Measurements from ENCODE around the gene ISG20. TPM values are rescaled to one million over a fixed set of nuclear protein-coding genes. Genes with fewer than 3 reads are reported as not detected.

ISG20 gene
- total and polyA plus RNA-seq, 12 donors, result 2.0 to 23.0 (median 4.5) TPM

DNA sequence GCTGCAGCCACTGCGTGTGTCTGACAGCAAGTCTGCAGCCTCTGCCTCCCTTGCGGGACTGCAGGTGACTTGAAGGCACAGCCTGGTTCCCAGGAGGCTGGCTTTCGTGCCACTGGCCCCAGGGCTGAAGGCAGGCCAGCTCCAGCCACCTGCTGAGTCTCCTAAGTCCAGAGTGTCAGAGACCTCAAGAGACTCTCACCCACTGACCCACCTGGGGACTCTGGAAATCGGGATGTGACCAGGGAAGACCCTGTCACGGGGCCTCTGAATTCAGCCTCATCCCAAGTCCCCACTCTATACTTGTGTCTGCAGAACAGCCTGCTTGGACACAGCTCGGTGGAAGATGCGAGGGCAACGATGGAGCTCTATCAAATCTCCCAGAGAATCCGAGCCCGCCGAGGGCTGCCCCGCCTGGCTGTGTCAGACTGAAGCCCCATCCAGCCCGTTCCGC, 16.3 kb downstream of the ISG20 start:
- Histone ChIP-seq H3K27me3 (no peaks in the 10 kb centered on the region), H3K27ac (peak overlapping the region in 1 of 10 donors; percentile 44), H3K9me3 (no peaks in the 10 kb centered on the region), H3K4me3 (no peak overlapping the region), H3K36me3 (peaks cover 0 to 8% (median 0%) of the 10 kb centered on the region in 9 donors), H3K4me1 (peaks cover 0 to 25% (median 6%) of the 10 kb centered on the region in 9 donors)
- no peak for ATAC-seq
- DNase-seq, result no peak
- intact Hi-C loops (cut with DNase I), result loop anchor here in 4 of 10 donors (5.0 to 10.0 kb wide), 3 partner anchors 177 to 240 kb away; partner anchors contain the start of gene HAPLN3 (in 2 of the 4)
- WGBS, 2 donors, result 84 to 86% methylated on average over 14 of the region's 14 CpGs
- TF ChIP-seq, protein P1, sequence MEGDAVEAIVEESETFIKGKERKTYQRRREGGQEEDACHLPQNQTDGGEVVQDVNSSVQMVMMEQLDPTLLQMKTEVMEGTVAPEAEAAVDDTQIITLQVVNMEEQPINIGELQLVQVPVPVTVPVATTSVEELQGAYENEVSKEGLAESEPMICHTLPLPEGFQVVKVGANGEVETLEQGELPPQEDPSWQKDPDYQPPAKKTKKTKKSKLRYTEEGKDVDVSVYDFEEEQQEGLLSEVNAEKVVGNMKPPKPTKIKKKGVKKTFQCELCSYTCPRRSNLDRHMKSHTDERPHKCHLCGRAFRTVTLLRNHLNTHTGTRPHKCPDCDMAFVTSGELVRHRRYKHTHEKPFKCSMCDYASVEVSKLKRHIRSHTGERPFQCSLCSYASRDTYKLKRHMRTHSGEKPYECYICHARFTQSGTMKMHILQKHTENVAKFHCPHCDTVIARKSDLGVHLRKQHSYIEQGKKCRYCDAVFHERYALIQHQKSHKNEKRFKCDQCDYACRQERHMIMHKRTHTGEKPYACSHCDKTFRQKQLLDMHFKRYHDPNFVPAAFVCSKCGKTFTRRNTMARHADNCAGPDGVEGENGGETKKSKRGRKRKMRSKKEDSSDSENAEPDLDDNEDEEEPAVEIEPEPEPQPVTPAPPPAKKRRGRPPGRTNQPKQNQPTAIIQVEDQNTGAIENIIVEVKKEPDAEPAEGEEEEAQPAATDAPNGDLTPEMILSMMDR (IDR thresholded peaks at IDR 0.05), result no peak

GRCh38 chr15:88655800-88656488, 17.1 kb downstream of the ISG20 start:
- Histone ChIP-seq H3K27ac (peak overlapping the region in 1 of 10 donors; percentile 44), H3K4me3 (no peak overlapping the region), H3K36me3 (peaks cover 0 to 8% (median 0%) of the 10 kb centered on the region in 9 donors), H3K27me3 (no peaks in the 10 kb centered on the region), H3K9me3 (no peaks in the 10 kb centered on the region), H3K4me1 (peaks cover 0 to 18% (median 4%) of the 10 kb centered on the region in 9 donors)
- 84 to 86% methylated on average over 8 of the region's 8 CpGs for WGBS, 2 donors
- ATAC-seq (no peak), DNase-seq (no peak)
- intact Hi-C loops (cut with DNase I), result loop anchor here in 6 of 10 donors (2.0 to 10.0 kb wide), 4 partner anchors 176 to 239 kb away; partner anchors contain the start of gene HAPLN3 (in 2 of the 6)
- TF ChIP-seq, protein P1 (IDR thresholded peaks at IDR 0.05), result no peak

DNA sequence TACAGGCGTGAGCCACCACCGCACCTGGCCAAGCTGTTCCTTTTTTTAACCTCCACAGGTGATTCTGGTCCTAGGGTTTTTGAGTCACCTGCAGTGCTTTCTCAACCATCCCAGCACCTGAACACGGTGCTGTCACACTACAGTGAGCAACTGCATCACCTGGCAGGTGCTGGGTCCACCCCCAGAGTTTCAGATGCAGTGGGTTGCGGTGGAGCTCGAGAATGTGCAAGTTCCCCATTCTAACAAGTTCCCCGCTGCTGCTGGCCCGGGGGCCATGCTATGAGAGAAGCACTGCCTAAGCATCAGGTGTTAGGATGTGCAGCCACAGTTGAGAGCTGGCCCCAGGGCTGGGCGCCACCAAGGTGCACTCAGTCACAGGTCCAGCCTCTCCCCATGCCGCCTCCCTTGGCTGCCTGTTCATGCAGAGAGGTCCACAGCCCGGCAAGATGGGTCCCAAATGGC, 18.0 kb downstream of the ISG20 start:
- TF ChIP-seq, protein P1 (IDR thresholded peaks at IDR 0.05), result no peak
- DNase-seq (no peak), ATAC-seq (no peak)
- Histone ChIP-seq H3K9me3 (no peaks in the 10 kb centered on the region), H3K4me1 (peaks cover 0 to 14% (median 4%) of the 10 kb centered on the region in 9 donors), H3K27ac (no peak overlapping the region), H3K4me3 (no peak overlapping the region), H3K27me3 (no peaks in the 10 kb centered on the region), H3K36me3 (peaks cover 0 to 5% (median 0%) of the 10 kb centered on the region in 9 donors)
- intact Hi-C loops (cut with DNase I), result loop anchor here in 9 of 10 donors (1.0 to 10.0 kb wide), 5 partner anchors 176 to 238 kb away; partner anchors contain the start of gene HAPLN3 (in 2 of the 9)
- WGBS, 2 donors, result 81 to 82% methylated on average over 10 of the region's 10 CpGs

GRCh38 chr15:88657326-88658069, 18.7 kb downstream of the ISG20 start:
- no peak for DNase-seq

More at GRCh38 chr15:88657326-88658069, 18.7 kb downstream of the ISG20 start:
- H3K27ac ChIP-seq, result no peak overlapping the region
- no peaks in the 10 kb centered on the region for H3K27me3 ChIP-seq
- H3K4me1 ChIP-seq, result peaks cover 0 to 14% (median 4%) of the 10 kb centered on the region in 9 donors
- intact Hi-C loops (cut with DNase I), result loop anchor here (1.0 to 10.0 kb wide), 6 partner anchors 175 to 237 kb away; partner anchors contain the start of gene HAPLN3 (in 2 of the 10)
- H3K4me3 ChIP-seq, result no peak overlapping the region
- TF ChIP-seq, protein P1 (IDR thresholded peaks at IDR 0.05), result peak; percentile 53 to 77 (median 74)
- peak in 6 of 8 donors; percentile 32 to 58 (median 54) for ATAC-seq
- H3K9me3 ChIP-seq, result peaks cover 0 to 5% (median 0%) of the 10 kb centered on the region in 11 donors
- 39 to 40% methylated on average over 13 of the region's 13 CpGs for WGBS, 2 donors
- H3K36me3 ChIP-seq, result peaks cover 0 to 5% (median 0%) of the 10 kb centered on the region in 9 donors
